Measurements from ENCODE around the gene CDKN1B. TPM values are rescaled to one million over a fixed set of nuclear protein-coding genes. Genes with fewer than 3 reads are reported as not detected.

Gene CDKN1B
- total RNA-seq, 2 donors from 2014 or later = 61.9 to 63.5 TPM

- Histone ChIP-seq H3K27ac (no peak overlapping the region), H3K9me3 (no peaks in the 10 kb centered on the region), H3K27me3 (replicated peaks; ENCODE audit: insufficient read depth) (no peaks in the 10 kb centered on the region), H3K4me1 (ENCODE audit: control insufficient read depth in 1 of 2, low read depth in 2 of 2) (no peaks in the 10 kb centered on the region), H3K4me3 (no peak overlapping the region), H3K36me3 (no peaks in the 10 kb centered on the region)
- DNase-seq (ENCODE audit: low spot score) = no peak
- TF ChIP-seq, protein P1, sequence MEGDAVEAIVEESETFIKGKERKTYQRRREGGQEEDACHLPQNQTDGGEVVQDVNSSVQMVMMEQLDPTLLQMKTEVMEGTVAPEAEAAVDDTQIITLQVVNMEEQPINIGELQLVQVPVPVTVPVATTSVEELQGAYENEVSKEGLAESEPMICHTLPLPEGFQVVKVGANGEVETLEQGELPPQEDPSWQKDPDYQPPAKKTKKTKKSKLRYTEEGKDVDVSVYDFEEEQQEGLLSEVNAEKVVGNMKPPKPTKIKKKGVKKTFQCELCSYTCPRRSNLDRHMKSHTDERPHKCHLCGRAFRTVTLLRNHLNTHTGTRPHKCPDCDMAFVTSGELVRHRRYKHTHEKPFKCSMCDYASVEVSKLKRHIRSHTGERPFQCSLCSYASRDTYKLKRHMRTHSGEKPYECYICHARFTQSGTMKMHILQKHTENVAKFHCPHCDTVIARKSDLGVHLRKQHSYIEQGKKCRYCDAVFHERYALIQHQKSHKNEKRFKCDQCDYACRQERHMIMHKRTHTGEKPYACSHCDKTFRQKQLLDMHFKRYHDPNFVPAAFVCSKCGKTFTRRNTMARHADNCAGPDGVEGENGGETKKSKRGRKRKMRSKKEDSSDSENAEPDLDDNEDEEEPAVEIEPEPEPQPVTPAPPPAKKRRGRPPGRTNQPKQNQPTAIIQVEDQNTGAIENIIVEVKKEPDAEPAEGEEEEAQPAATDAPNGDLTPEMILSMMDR (IDR thresholded peaks at IDR 0.05) = no peak
- ATAC-seq (ENCODE audit: insufficient number of reproducible peaks, low FRiP score, low read depth) = no peak
Observed at GRCh38 chr12:12676605-12677004, 40.6 kb upstream of the CDKN1B start.

DNA sequence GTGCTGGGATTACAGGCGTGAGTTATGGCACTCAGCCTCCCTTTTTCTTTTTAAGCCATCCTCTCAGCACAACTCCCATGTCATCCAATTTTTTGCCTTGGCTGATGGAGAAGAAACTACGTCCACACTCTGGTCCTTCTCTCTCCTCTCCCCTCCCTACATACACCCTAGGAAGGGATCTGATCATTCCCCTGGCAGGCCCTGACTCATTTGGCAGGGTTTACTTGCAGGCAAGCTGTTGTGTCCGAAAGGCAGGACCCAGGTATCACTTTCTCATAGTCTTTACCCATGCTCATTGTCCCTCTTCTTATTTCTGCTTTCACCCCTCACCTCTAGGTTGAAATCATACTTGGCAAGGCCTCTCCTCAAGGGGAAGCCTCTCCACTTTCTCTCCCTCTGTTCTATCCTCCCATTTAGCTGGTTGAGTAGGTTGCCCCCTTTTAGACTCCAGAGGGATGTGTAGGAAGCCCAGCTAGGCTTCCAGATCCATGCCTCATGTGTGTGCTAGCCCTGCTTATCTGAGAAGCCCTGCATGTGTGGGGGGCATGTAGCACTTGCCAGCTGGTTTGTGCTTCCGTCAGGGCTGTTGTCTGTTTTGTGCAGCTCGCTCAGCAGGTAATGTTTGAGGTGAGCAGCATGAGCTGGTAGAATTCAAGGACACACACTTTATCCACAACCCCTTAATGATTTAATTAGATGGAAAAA is 36.0 kb upstream of the CDKN1B start:
- H3K4me3 ChIP-seq = no peak overlapping the region
- no peaks in the 10 kb centered on the region for H3K4me1 ChIP-seq (ENCODE audit: control insufficient read depth in 1 of 2, low read depth in 2 of 2)
- DNase-seq (ENCODE audit: low spot score) (no peak), ATAC-seq (ENCODE audit: insufficient number of reproducible peaks, low FRiP score, low read depth) (no peak)
- no peaks in the 10 kb centered on the region for H3K27me3 ChIP-seq (replicated peaks; ENCODE audit: insufficient read depth)
- TF ChIP-seq, protein P1 (IDR thresholded peaks at IDR 0.05) = no peak
- no peaks in the 10 kb centered on the region for H3K36me3 ChIP-seq
- no peak overlapping the region for H3K27ac ChIP-seq
- H3K9me3 ChIP-seq = no peaks in the 10 kb centered on the region

- no peak overlapping the region for H3K27ac ChIP-seq
- DNase-seq (ENCODE audit: low spot score) = no peak
- H3K27me3 ChIP-seq (replicated peaks; ENCODE audit: insufficient read depth) = no peaks in the 10 kb centered on the region
- ATAC-seq (ENCODE audit: insufficient number of reproducible peaks, low FRiP score, low read depth) = no peak
- no peaks in the 10 kb centered on the region for H3K4me1 ChIP-seq (ENCODE audit: control insufficient read depth in 1 of 2, low read depth in 2 of 2)
- no peaks in the 10 kb centered on the region for H3K36me3 ChIP-seq
- TF ChIP-seq, protein P1 (IDR thresholded peaks at IDR 0.05) = no peak
- no peak overlapping the region for H3K4me3 ChIP-seq
- H3K9me3 ChIP-seq = no peaks in the 10 kb centered on the region
Observed at GRCh38 chr12:12682284-12682683, 34.9 kb upstream of the CDKN1B start.

- H3K36me3 ChIP-seq = no peaks in the 10 kb centered on the region
- H3K9me3 ChIP-seq = no peaks in the 10 kb centered on the region
- no peak overlapping the region for H3K4me3 ChIP-seq
- DNase-seq (ENCODE audit: low spot score) = no peak
- H3K4me1 ChIP-seq (ENCODE audit: control insufficient read depth in 1 of 2, low read depth in 2 of 2) = no peaks in the 10 kb centered on the region
- no peak overlapping the region for H3K27ac ChIP-seq
- TF ChIP-seq, protein P1 (IDR thresholded peaks at IDR 0.05) = no peak
- H3K27me3 ChIP-seq (replicated peaks; ENCODE audit: insufficient read depth) = no peaks in the 10 kb centered on the region
- no peak for ATAC-seq (ENCODE audit: insufficient number of reproducible peaks, low FRiP score, low read depth)
Observed at GRCh38 chr12:12683136-12683697, 34.0 kb upstream of the CDKN1B start.

GRCh38 chr12:12683725-12684124 is 33.4 kb upstream of the CDKN1B start:
- H3K27me3 ChIP-seq (replicated peaks; ENCODE audit: insufficient read depth) = no peaks in the 10 kb centered on the region
- no peaks in the 10 kb centered on the region for H3K4me1 ChIP-seq (ENCODE audit: control insufficient read depth in 1 of 2, low read depth in 2 of 2)
- H3K27ac ChIP-seq = no peak overlapping the region
- no peaks in the 10 kb centered on the region for H3K9me3 ChIP-seq
- no peak for ATAC-seq (ENCODE audit: insufficient number of reproducible peaks, low FRiP score, low read depth)
- TF ChIP-seq, protein P1 (IDR thresholded peaks at IDR 0.05) = no peak
- DNase-seq (ENCODE audit: low spot score) = no peak
- no peaks in the 10 kb centered on the region for H3K36me3 ChIP-seq
- H3K4me3 ChIP-seq = no peak overlapping the region

All from thoracic aorta (tissue), 2 donors.